ENCODE data around the gene TMEM121B.

GRCh38 chr22:17100621-17101020, 20.5 kb downstream of the TMEM121B start:
- TF ChIP-seq, protein P1, sequence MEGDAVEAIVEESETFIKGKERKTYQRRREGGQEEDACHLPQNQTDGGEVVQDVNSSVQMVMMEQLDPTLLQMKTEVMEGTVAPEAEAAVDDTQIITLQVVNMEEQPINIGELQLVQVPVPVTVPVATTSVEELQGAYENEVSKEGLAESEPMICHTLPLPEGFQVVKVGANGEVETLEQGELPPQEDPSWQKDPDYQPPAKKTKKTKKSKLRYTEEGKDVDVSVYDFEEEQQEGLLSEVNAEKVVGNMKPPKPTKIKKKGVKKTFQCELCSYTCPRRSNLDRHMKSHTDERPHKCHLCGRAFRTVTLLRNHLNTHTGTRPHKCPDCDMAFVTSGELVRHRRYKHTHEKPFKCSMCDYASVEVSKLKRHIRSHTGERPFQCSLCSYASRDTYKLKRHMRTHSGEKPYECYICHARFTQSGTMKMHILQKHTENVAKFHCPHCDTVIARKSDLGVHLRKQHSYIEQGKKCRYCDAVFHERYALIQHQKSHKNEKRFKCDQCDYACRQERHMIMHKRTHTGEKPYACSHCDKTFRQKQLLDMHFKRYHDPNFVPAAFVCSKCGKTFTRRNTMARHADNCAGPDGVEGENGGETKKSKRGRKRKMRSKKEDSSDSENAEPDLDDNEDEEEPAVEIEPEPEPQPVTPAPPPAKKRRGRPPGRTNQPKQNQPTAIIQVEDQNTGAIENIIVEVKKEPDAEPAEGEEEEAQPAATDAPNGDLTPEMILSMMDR (IDR thresholded peaks at IDR 0.05) = no peak
- TF ChIP-seq POLR2A (IDR thresholded peaks at IDR 0.05) = no peak
